M059J (cell line): ENCODE data around the gene DBN1. TPM values are rescaled to one million over a fixed set of nuclear protein-coding genes. Genes with fewer than 3 reads are reported as not detected.
"Not testable (repeated sequence)": the region's sequence is repeated elsewhere in the genome, so short reads cannot be mapped to it uniquely, and the experiment has no call there.

Experiments
- DNase-seq: peaks from one replicate; pipeline ENCODE4 v3.0.0-alpha.2; 2012; ENCODE audit warnings: low read depth
- total RNA-seq: library from RNA; depleted of rRNA; stranded (reverse); fragments of >200 nt; shearing (Covaris generic); gene quantifications from 2 replicates; pipeline ENCODE4 v1.2.3, GENCODE V29; 2014

Gene DBN1
- total RNA-seq, 1 experiment from 2014 or later: 121 TPM

DNA sequence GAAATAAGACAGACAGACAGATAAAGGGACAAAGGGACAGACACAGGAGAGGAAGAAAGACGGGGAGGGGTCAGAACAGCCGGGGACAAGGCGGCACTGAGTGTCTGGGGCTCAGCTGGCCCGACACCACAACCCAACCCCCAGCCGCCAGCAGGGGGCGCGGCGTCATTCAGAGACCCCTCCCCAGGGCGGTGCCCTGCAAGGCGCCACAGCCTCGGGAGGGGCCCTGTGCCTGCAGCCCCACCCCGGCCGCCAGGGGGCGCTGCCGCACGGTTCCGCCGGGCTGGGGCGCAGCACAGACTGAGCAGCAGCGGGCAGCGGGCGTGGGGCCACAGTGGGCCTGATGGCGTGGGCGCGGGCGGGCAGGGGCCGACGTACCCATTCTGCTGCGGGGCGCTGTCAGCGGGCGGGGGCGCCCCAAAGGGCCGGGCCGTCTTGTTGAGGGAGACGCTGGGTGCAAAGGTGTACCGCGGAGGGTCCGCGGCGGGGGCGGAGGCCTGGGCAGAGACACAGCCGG, 18.1 kb upstream of the DBN1 start:
- DNase-seq: no peak

DNA sequence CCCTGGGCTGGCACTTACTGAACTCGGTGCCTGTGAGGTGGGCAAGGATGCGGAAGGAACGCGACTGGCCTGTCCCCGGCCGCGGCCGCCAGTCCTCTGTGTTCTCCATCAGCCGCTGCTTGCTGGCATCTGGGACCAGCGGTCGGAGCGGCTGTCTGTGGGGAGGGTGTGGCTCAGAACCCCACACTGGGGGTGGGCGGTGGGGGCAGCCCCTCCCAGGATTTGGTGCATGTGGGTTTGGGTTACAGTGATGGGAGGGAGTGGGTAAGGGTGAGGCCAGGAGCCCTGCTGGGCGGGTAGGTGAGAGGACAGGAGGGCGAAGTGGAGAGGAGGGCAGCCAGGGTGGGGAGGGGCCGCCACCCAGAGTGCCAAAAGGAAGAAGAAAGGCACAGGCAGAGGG, 17.6 kb upstream of the DBN1 start:
- DNase-seq: no peak

DNA sequence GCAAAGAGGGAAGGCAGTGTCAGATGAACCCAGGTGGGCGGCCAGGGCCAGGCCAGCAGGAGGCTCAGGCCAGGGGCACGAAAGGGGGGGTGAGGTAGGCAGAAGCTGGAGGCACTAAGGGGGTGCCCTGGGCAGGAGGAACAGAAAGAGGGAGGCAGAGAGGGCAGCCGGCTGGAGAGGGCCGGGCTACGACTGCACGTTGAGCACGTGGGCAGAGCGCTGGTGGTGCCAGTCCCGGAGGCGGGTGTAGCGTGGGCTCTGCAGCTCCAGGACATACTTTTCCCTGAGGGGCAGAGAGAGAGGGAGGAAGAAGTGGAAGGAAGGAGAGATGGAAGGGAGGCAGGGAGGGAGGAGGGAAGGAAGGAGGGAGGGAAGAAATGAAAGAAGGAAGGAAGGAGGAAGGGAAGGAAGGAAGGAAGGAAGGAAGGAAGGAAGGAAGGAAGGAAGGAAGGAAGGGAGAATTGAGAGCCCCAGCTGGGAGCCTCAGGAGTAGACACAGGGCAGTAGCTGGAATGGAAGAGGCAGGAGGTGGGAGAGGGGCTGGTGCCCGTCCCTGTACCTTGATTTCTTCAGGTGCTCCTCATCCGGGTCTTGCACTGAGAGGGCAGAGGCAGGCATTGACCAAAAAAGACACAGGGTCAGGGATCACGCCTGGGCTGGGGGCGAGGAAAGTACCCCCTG, 17.0 kb upstream of the DBN1 start:
- no peak for DNase-seq

DNA sequence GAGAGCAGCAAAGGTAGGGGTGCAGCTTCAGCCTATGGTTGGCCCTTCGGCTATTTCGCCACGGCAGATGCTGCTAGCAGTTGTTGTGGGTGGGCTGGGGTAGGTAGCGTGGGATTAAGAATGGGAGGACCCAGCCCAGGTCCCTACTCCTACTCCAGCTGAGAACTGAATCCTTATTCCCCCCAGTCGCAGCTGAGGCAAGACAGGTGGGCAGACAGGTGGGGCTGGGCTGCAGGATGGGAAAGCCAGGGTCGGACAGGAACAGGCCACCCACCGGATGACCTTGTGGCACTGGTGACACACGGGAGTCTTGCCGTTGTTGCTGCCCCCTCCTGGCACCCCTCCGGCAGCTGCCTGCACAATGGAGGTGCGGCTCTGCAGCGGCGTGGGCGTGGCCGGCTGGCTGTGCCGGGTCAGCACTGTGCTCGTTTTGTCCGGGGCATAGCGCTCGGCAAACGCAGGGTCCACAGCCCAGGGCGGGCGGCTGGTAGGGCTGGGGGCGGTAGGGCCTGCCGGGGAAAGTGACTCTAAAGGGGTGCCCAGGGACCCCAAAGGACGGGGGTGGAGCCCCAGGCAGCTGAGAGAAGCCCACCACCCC, 15.8 kb upstream of the DBN1 start:
- DNase-seq: no peak

DNA sequence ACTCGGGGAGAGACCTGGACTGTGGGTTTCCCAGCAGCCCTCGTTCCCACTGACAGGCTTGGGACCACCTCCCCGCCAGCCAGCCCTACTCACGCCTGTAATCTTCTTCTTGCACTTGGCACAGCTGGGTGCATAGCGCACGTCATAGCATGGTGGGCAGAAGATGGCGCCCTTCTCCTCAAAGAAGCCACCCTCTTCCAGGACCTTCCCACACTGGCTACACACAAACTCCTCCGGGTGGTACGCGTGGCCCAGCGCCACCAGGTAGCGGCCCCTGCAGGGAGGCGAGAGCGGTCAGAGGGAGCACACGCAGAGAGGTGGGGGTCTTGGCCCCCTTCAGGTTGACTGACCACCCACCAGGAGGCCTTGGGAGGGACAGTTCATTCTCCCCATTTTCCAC, 14.5 kb upstream of the DBN1 start:
- no peak for DNase-seq

DNA sequence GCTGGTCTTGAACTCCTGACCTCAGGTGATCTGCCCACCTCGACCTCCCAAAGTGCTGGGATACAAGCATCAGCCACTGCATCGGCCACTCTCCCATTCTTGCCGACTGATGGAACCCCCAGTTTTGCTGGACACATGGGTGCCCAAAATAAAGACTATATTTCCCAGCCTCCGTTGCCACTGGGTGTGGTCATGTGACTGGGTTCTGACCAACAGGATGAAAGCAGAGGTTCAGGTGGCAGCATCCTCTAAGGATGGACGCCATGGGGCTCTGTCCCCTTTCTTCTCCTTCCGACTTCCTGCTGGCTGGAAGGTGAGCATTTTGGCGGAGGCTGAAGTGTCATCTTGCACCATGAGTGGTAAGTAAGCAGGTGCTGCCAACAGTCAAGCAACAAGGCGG, 13.7 kb upstream of the DBN1 start:
- no peak for DNase-seq

DNA sequence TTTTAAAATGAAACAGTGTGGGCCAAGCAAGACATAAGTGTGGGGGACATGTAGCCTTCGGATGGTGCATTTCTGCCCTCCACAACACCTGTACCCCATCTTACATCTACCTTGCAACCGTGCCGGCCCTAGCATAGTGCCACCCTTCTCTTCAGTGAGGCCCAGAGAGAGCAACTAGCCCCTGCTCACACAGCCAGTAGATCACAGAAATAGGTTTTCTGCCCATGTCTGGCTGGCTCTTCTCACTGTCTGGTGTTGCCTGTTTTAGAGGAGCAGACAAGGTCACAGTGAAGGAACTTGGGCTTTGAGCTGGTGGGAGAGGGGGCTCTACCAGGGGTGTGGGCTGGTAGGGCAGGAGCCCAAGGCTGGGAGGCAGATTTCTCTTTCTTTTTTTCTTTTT, 12.8 kb upstream of the DBN1 start:
- DNase-seq: no peak

DNA sequence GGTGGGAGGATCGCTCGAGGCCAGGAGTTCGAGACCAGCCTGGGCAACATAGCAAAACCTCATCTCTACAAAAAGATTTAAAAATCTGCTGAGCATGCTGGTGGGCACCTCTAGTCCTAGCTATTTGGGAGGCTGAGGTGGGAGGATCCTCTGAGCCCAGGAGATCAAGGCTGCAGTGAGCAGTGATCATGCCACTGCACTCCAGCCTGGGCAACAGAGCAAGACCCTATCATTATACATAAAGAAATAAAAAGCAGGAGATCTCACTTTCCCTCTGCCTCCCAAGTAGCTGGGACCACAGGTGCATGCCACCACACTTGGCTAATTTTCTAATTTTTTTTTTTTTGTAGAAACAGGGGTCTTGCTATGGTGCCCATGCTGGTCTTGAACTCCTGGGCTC, 12.3 kb upstream of the DBN1 start:
- DNase-seq: not testable (repeated sequence)

DNA sequence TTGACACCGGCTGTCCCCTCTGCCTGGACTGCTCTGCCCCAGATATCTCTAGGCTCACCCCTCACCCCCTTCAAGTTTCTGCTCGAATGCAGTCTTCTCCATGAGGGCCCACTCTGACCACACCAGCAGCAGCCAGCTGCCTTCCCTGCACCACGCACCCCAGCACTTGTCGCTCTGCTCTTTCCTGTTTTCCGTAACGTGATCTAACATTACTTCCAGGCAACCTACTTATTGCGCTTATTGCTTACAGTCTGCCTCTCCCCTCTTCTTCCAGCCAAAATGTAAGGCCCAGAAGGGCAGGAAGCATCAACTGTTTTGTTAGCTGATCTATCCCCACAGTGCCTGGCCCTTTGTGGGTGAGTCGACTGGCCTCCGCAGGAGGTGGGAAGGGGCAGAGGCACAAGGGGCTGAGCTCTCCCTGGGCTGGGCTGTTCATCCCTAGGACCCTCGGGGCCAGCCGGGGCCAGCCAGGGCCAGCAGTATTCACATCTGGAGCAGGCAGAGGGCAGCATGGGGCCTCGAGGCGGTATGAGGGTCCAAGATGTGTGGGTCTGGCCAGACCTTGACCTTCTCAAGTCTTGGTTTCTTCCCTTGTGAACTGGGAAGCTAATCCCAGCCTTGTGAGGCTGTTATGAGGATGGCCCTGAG, 11.6 kb upstream of the DBN1 start:
- DNase-seq: no peak

DNA sequence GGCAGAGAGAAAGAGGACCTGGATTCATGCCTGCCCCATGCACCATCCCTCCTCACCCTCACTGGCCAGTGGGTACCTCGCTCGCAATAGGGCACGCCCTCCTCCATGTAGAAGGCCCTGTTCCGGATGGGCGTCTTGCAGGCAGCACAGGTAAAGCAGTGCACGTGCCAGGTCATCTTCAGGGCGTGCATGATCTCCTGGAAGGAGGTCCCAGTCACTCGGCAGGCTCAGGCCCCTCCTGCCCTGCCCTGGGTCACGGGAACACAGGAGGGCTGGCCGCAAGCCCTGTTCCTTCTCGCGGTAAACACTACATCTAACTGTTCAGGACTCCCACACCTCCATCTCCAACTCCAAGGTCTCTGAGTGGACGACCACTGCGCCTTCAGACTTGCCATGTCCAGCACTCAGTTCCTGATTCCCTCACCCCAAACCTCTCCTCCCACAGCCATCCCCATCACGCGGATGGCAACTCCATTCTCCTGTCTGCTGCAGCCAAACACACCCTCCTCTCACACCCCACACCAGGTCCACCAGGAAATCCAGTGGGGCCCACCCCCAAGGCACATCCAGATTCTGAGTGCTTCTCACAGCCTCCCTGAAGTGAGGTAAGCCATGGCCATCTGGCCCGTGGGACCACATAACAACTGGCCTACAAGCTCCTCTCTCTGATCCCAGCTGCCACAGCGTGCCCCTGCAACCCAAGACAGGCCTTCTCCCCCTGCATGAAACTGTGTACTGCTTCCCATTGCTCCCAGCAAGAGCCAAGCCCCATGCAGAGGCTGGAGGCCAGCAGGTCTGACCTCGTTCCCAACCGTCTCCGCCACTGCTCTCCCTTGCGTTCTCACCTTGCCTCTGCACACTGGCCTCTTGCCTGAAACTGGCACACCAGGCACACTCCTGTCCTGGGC, 10.8 kb upstream of the DBN1 start:
- DNase-seq: peak; percentile 15

DNA sequence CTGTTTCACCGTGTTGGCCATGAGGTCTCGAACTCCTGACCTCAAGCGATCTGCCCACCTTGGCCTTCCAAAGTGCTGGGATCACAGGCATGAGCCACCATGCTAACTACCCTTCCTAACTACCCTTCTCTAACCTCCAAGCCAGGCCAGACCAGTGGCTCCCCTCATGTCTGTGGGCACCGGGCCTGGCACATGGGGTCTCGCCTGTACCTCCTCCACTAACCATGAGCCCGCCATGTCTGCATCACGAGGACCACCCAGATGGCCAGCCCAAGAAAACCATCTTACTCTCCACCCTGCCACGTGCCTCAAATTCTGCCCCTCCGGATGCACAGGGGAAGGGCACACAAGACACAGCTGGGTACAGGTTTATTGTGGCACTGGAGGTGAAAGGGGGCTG, 9.6 kb upstream of the DBN1 start:
- DNase-seq: no peak

DNA sequence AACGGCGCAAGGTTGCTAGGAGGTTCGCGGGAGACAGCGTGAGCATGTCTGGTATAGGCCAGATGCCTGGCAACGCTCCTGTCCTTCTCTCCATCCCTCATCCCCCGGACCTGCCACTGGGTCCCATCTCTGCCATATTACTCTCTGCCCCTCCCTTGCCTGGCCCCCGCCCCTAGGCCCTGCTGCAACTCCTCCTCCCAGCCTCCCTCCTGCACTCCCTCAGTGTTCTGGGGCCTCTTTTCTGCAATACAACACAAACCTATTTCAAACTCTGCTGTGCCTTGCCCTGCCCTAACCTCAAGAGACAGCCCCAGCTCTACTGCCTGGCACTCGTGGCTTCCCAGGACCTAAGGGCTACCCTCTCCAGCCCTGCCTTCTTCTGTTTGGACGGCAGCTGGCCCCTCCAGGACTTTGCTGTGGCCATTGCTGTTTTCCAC, 8.9 kb upstream of the DBN1 start:
- peak; percentile 18 for DNase-seq

DNA sequence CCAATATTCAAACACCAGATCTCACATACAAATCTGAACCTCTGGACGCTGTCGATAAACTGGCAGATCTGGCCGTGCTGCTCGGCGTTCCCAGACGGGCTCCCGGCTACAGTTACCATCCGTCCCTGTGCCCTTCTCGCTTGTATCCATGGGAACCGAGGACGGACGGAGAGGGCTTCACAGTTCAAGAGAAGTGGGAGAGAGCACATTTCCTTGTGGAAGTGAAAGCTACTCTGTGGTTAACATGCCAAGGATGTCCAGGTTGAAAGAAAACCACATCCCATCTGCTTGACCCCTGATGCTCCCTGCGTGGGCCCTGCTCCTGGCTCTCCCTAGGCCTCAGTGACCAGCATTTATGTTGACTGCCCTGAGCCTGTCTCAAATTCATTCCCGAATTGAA, 6.3 kb upstream of the DBN1 start:
- DNase-seq: peak; percentile 49

DNA sequence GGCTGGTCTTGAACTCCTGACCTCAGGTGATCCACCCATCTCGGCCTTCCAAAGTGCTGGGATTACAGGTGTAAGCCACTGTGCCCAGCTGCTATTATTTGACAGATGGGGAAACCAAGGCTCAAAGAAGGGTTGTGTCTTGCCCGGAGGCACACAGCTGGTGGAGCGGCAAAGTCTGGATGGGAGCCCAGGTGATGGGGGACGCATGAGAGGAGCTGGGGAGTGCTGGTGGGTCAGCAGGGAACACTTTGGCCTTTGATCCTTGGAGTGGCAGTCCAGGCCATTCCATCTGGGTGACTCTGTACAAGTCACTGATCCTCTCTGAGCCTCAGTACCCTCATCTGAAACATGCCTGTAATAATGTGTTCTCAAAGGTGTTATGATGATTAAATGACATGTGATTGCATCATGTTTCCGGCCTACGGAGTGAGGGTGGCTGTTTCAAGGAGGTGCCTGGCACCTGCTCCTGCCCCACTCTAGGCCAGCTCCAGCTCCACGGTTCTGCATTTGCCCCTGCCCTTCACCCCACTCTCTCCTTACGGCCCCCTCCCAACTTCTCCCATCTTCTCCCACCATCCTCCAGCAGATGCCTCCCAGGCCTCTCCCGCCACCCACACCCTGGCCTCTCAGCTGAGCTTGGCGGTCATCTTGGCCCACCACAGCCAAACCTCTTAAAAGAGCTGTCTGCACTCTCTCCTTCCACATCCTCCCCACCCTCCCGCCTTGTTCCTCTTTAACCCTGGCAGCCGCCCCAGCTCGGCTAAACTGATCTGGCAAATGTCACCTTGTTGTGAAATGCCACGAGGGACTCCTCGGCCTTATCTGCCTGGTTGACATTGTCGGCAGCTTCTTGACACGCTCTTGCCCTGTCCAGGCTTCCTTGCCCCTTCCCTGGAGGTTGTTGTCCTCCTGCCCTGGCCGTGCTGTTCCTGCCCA, 5.5 kb upstream of the DBN1 start:
- DNase-seq: peak; percentile 35

DNA sequence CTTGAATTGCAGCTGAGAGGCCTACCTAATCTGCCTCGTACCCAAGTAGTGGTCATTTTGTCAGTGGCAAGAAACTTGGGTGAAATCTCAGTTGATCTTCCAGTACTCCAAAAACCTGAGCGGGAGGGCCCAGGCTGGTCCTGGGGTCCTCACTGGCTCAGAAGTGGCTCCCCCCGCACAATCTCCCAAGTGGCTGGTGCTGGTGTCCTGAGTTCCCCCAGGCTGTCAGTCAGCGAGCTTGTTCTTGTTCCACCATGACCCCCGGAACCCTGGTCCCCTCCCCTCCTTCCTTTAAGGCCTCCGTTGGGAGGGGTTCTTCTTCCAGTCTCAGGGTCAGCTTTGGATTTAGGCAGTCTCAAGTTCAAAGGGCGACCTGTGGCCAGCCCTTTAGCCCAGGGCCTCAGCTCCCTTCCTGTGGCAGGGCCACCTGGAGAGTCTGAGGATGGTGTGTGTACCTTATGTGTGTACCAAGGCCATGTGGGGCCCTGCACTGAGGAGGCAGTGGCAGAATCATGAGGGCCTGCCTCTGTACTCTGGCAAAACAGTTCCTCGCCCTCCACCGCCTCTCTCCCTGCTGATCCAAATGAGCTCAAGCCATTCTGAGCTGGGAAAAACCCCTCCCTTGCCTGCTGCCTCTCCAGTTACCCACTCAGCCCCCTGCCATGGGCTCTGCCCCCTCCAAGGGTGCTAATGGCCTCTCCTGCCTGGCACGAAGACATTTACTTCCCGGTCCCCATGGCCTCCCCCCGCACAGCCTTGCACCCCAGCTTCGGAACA, 4.5 kb upstream of the DBN1 start:
- DNase-seq: peak; percentile 29

DNA sequence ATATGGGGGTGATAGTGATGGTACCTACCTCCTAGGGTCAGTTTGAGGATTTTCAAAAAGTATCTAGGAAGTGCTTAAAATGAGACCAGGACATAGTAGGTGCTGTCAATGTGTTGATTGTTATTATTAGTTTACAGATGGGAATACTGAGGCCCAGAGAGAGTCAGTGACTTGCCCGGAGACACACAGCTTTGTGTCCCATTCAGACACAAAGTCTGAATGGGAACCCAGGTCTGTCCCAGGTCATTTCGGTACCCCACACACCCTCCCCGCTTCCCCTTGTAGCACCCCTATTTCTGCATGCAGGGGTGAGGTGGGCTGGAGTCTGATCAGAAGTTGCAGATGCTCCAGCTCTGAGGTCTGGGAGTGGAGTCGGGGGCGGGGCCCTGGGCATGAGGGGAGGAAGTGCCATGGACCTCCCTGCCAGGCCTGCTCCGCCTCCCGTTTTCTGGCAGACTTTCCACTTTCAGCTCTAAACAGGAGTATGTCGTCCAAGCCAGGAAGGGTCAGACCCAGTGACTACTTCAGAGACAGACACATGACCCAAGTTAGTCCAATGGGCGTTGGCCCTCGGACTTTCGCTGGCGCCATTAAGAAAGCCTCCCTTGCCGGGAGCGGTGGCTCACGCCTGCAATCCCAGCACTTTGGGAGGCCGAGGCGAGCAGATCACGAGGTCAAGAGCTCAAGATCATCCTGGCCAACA, 3.2 kb upstream of the DBN1 start:
- peak; percentile 63 for DNase-seq

DNA sequence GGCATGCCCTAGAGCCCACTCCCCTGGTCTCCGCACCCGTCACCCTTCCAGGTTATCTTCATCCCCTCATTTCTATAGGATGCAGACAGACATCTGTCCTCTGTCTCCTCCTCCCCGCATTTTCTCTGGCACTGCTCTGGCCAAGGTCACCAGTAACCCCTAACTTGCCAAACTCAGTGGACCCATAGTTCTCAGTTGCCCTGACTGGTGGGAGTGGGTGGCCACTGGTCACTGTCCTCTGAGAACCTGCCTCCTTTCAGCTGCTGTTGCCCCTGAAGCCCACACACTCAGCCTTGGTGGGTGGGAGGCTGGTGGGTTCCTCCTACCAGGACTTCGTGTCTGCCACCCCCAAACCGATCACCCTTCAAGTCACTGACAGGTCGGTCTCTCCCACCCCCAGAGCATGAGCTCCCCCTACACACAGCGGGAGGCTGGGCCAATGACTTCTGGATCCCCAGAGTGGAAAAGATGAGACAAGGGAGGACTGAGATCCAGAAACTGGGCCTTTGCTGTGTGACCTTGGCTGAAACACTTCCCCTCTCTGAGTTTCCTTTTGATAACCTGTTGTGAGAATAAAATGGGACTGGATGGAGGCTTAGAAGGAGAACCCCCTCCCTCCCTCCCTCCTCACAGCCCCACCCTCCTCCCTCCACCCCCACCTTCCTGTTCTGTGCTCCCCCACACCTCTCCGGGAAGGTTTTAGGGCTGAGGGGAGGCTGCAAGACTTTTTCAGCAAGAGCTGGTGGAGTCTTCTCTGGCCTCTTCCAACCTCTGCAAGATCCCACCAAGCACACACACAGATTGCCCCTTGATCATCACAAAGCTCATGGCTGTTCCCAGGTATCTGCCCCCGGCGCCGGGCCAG, 2.4 kb upstream of the DBN1 start:
- no peak for DNase-seq

DNA sequence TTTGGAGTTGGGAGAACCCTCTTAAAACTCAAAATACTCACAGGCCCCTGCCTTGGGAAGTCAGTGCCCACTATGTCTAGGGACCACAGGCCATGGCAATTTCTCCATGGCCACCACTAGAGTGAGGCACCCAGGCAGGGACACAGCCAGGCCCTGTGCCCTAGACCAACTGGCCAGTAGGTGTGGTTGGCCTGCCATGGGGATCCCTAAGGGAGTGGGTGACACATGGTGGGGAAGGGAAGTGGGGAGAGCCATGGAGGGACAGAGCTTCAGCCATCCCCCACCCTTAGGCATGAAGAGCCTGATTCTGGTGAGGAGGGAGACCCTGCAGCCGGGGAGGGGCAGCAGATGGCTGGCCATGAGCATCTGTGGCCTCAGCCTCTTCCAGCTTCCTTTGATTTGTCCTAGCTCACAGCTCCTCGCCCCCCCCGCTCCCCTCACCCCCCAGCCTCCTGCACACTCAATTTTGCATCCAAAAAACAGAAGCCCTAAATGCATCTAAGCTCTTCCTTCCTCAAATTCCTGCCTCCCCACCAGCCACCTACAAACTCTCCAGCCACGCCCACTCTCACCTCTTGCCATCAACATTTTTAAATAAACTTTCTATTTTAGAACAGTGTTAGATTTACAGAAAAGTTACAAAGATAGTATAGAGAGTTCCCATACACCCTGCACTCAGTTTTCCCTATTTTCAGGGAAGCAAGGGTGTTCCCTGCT, 1.6 kb upstream of the DBN1 start:
- DNase-seq: peak; percentile 32
